ENCODE results near the gene STARD4.
A peak's percentile ranks its signal among the peaks of the same experiment; 100 is the strongest.

Gene STARD4, protein sequence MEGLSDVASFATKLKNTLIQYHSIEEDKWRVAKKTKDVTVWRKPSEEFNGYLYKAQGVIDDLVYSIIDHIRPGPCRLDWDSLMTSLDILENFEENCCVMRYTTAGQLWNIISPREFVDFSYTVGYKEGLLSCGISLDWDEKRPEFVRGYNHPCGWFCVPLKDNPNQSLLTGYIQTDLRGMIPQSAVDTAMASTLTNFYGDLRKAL

DNA sequence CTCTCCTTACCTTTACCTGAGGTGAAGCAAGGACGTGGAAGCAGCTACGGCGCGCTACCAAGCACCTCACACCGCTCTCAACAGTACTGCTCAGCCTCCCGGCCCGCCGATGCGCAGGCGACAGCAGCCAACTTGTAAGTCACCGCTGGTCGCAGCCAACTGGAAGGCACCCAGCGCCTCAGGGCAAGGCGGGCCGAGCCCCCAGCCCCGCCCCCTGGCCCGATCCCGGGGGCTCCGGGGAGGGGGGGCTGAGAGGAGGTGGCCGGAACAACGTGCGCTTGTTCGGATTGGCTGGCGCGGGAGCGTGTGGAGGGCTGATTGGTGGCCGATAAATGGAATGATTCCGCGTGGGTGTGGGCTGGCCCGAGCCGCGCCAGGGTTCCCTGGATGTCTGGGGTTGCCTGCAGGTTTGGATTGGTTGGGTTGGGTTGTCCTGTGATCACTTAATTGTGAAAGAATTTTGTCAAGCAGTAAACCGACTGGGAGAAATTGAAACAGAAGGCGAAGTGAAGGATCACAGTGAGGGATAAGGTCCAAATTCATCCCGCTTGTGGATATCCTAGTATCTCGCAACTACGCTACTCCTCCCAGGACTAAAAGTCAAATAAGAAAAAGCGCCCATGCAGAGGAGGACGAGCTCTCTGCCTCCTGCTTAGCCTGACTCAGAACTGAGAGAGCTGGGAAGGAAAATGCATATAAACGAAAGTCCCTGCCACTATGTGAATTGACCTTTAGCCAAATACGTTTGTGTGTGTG, at the start of gene STARD4:
TSS of gene STARD4 (minus strand) at position 161 of the 756 bp plus-strand sequence. CDS start 5,102 bp downstream, outside the sequence.
- peak; percentile 94 to 96 for DNase-seq

DNA sequence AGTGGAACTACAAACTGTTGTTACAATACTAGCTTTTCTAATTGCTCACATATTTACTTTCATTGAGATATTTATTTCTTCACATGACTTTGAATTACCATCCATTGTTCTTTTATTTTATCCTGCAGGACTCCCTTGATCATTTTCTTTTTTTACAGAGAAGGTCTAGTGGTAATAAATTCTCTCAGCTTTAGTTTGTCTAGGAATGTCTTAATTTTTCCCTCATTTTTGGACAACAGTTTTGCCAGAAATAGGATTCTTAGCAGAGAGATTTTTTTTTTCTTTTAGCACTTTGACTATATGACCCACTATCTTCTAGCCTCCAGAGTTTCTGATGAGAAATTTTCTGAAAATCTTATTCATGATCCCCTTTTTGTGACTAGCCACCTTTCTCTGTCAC, 47.3 kb upstream of the STARD4 start:
- DNase-seq = no peak

DNA sequence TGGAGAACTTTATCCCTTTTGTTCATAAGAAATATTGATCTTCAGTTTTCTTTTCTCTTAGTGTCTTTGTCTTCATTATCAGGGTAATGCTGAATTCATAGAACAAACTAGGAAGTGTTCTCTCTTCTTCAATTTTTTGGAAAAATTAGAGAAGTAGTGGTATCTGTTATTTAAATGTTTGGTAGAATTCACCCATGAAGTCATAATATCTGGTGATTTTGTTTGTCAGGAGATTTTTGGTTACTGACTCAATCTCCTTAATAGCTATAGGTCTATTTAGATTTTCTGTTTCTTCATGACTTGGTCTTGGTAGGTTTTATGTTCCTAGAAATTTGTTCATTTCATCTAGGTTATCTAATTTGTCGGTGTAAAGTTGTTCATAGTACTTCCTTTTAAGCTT, 45.4 kb upstream of the STARD4 start:
- DNase-seq = no peak

DNA sequence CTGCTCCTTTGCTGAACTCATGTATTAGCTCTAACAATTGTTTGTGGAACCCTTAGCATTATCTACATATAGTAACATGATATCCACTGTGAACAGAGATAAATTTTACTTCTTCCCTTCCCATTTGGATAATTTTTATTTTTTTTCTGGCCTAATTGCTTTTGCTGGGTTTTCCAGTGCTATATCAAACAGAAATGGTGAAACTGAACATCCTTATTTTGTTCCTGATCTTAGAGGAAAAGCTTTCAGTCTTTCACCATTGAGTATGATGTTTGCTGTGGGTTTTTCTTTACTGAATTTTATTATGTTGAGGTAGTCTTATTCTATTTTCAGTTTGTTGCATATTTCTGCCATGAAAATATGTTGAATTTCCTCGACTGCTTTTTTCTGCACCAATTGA, 44.8 kb upstream of the STARD4 start:
- DNase-seq = no peak

DNA sequence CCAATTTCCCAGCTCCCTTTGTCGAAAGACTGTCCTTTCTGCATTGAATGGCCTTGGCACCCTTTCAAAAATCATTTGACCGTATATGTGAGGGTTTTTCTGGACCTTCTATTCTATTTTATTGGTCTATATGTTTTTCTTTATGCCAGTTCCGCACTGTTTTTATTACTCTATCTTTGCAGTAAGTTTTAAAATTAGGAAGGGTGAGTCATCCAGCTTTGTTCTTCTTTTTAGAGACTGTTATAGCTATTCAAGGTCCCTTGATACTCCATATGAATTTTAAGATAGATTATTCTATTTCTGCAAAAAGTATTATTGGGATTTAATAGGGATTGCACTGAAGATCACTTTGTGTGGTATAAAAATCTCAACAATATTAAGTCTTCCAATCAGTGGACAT, 44.2 kb upstream of the STARD4 start:
- DNase-seq = no peak

DNA sequence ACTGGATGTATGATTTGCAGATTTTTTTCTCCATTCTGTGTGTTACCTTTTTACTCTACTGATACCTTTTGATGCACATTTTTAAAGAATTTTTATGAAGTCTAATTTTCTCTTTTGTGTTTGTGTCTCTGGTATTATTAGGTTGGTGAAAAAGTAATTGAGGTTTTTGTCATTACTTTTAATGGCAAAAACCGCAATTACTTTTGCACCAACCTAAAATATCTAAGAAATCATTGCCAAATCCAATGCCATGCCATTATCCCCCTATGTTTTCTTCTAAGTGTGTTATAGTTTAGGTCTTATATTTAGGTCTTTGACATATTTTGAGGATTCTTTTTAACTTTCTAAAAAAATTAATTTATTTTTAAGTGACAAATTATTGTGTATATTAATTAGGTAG, 43.4 kb upstream of the STARD4 start:
- DNase-seq = no peak

DNA sequence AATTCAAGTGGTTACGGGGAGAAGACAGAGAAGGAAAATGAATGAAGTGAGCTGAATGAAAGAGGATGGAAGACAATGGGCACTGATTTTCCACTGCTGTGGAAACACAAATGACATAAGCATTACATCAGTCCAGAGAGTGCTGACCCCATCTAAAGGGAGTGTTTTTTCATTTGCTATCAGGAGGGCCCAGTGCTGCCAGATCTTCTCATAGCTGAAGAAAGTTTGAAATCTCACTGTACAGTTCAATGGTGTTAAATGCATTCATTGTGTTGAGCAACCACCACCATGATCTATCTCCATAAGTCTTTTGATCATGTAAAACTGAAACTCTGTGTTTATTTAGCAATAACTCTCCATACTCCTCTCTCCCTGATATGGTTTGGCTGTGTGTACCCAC, 41.5 kb upstream of the STARD4 start:
- no peak for DNase-seq

DNA sequence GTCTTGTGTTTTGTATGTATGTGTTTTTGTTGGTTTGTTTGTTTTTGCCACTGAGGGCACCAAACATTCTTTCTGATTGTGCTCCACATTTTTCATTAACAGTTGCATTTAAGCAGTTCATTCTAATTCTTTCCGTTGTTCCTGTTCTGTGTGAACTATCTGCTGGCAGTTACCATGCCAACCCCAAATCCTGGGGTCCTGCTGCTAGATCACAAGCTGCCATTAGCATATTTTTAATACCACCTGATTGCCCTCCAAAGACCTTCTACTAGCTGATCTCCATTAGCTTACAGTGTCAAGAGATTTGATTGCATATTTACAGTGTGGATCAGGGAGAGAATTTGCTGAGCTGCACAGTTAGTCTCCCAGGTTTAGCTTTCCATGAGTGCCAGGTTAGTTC, 40.6 kb upstream of the STARD4 start:
- no peak for DNase-seq

DNA sequence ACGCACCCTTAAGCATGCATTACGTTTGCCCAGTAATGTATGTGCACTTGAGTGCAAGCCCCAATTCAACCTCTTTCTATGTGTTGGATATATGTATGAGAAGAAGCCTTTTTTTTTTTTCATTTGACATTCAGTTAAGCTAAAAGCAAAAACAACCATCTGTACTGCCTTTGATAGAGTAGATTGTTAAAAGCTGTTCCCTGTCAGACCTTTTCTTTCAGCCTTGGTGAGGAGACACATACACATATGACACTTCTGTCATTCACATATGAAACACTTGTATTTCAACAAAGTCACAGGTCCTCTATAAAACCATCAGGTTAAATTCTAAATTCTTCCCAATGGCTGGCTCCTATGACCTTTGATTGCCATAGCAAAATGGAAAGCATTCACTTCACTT, 40.2 kb upstream of the STARD4 start:
- DNase-seq = no peak

DNA sequence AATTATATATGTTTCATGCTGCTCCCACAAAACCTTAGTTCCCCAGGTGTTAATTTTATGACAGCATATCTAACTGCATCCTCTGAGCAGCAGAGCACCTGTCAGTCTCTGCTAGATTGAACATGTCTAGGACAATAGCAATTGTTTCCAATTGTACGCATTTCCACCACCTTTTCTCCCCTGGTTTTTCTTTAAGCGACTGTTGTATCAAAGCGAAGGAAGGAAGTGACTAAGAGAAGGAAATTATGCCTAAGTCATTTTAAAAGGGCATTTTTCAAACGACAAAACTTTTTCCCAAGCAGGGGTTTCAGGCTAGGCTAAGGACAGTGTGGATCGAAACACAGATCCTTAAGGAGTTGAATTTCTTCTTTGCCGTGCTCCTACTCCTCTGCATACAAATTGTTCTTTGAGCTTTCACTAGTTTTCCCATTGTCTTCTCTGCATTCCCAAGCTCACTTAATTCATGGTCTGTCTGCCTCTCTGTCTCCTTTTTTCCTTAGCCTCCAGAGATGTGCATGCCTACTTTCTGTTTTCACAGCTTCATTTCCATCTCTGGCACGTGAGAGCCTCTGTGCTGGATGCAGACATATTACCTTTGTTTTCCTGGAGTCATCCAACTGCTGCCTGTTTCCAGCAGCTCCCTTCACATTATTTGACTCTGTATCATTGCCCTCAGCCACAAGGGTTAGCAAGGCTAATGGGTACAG, 39.4 kb upstream of the STARD4 start:
- DNase-seq = no peak

DNA sequence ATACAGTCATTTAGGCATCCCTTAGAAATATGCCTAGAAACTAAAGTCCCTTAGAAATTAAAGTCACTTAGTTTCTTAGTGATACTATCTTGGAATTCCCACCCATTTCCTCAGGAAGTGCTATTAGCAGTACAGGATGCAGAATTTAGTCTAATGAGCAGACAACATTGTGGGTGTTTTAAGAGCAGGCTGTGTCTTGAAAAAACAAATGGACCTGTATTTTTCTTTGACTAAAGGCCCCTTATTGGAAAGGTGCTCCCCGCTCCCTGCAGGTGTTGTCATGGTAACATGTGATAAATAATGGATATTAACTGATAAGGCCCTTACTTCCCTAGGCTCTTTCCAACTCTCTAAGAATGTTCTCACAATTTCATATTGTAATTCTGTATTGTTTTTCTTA, 38.8 kb upstream of the STARD4 start:
- no peak for DNase-seq

DNA sequence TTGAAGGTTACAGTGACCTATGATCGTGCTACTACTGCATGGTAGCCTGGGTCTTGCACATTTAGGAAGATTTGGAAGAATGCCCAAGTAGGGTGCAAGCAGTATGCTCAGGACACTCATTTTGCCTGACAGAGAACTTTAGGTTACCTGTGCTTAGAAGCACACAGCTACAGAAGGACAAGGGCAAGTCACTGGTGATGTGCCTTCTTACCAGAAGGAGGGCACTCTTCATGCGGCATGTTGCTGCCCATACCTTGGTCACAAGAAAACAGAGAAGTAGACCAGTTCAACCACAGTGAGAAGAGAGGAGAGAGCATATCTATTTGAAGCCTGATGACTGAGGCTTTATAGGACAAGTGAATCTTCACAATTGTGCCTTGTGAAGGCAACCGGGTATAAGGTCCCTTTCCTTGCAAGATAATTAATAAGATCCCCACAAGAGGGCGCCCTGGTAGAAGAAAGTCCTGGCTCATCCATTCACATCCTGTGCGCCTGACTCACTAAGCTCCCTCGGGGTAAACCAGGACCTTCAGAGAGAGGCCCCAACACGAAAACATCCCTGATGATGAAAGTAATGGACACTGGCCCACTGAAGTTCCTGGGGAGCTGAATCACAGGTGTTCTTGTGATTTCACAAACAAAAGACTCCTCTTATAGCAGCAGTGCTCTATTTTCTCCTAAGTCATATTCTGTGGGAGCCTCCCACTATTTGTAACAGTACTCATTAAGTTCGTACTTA, 38.1 kb upstream of the STARD4 start:
- peak; percentile 66 to 76 for DNase-seq

DNA sequence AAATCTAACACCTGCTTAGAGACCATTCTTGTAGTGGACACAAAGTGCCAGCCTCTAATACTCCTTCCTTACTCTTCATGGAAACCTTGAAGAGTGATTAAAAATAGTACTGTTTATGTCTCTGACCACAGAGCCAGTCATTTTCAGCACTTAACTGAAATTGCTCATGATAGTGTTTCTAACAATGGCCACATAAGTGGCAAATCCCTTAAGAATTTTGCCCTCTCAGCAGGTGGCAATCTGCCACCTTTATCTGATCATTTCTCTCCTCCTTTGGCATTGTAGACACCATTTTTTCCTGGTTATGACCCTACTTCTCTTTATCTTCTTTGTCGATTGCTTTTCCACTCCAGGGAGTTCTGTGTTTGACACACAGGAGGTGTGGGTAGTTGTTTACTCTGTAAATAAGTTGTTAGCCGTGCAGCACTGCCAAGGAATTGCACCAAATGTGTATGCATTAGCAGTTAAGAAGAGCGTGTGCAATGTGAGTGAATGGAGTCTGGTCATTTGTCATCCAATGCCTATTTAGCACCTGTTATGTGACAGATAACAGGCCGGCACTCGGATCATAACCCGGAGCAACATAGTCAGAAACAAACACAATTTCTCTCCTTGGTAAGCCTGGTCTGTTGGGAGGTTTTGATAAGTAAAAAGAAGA, 36.8 kb upstream of the STARD4 start:
- DNase-seq = no peak

DNA sequence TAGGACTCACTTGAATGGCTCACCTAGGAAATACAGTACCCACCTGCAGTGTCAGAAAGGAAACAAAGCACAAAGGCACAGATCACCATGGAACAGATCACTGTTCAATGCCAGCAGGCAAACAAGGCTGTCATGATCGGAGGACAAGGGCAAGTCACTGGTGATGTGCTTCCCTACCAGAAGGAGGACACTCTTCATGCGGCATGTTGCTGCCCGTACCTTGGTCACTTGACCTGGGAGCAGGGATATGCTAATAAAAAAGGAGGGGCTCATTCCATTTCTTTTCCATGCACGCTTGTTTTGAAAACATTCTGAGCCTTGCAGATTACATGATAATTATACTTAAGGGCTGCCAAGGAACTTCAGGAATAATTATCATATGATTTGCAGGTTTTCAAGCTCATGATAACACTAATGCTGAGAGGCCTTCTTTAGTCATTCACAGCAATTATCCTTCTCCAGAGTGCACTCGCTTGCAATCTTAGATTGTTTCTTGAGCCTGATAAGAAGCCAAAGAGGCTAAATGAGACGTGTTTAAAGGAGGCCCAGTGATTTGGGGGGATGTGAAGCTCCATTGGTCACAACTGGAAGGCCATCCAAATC, 36.1 kb upstream of the STARD4 start:
- no peak for DNase-seq

DNA sequence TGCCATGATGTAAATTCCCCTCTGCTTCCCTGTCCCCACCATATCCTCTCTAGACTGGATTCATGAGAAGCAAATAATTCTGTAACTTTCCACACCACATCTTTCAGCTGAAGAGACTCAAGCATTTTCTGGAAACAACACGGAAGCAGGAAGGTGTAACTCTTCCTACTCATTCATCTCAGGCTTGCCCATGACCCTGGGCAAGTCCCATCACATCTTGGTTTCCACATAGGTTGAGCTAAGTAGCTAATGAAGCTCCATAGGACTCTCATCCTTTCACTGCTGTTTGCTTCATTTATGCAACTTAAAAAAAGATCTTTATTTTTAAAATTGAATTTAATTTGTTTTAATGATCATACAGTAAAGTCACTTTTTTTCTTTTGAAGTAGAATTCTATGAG, 32.7 kb upstream of the STARD4 start:
- no peak for DNase-seq

DNA sequence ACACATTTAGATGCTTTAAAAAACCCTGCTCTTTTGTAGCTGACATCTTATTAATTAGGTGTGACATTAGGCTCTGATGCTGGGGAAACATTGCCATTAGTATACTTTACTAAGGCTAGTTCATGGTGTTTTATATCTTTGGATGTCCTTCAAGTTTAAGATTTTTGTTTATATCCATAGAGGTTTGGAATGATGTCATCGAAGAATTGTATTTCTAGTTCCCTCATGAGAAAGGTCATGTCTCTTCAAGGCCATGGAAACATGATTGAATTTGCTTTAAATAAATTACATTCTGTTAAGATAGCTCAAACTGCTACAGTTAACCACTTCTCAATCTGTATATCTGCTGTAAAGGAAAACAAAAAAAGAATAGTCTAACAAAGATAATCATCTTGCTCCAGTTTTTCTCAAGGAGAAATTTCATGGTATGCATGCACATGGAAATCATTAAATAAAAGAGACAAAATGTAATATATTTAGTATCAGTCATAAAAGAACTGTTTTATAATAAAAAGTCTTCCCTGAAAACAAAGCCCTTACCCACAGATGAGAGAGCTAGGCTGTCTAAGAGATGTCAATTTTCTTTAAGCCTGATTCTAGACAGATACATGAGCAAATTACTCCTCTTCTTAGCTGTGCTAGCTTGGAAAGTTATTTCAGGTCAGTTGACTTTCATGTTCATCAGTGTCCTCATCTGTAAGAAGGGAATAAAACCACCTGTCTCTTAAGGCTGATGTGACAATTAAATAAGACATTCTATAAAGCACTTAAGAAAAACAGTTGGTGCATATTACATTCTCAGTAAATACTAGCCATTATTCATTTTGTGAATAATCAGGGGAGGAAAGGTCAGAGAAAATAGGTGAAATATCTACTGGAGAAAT, 25.0 kb upstream of the STARD4 start:
- DNase-seq = no peak

DNA sequence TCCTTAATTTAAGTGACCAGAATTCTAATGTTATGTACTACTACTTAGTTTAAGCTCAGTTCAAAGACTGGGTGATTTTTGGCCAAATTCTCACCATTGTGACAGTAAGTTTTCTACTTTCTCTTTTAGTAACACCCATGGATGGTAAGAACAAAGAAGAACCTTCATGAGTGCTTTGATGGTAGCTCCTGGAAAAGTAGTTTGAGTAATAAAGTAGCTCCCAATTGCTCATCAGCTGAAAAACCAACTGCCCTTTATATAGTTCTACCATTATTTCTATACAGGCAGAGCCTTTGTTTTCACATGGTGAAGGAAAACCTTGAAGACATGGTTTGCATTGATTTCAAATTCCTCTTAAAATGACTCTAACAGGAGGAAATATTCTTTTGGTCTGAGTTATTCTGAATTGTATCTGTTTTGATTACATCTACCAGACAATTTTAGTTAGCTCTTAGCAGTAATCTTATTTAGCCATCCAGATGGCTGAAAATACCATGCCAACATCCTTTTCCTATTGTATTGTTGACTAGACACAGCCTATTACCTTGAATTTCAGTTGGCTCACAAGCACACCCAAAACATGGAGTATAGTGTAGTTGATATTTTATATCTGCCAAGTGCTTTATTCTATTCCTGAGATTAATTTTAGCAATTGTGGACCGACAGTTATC, 23.7 kb upstream of the STARD4 start:
- DNase-seq = no peak

DNA sequence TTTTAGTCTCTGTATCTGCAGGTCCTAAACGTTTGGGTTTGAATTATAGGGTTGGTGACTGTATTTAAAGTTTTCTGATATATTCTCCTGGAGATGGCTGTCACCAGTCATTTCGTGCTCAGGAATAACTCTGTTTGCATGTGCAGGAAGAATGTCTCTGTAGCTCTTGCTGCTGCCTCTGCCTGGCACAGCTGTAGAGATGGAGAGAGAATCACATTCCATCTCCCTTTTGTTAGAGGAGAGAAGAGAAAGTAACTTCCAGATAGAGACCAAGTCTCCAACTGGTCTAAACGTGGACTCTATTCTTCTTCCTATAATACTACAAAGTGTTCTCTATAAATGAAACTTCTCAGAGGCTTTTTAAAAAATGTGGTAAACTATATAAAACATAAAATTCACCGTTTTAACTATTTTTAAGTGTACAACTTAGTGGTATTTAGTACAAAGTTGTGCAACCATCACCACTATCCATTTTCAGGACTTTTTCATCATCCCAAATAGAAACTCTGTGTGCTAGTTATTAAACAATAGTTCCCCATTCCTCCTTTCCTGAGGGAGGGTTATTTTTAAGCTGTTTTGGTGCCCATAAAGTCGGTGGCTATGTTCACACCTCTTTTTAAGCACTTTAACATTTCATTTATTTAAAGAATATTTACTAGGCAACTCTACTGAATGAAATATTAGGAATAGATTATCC, 20.7 kb upstream of the STARD4 start:
- no peak for DNase-seq

DNA sequence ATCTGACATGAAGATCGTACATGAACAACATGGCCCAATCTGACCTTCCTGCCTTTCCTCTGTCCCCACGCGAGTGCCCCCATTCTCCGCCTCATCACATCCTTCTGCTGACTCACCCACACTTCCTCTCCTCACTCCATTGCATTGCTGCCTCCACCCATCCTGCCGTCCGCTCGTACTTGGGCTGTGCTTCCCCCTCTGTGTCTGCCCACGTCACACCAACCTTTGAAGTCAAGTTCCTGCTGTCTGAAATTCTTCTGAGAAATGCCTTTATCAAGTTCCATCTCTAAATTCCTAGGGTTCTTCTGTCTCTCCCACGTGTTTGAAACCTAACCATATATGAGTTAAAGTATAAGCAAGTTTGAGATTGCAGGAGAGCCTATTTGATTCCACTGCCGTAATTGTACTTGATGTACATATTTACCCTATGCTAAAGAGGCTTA, 18.0 kb upstream of the STARD4 start:
- DNase-seq = peak; percentile 92 to 93

DNA sequence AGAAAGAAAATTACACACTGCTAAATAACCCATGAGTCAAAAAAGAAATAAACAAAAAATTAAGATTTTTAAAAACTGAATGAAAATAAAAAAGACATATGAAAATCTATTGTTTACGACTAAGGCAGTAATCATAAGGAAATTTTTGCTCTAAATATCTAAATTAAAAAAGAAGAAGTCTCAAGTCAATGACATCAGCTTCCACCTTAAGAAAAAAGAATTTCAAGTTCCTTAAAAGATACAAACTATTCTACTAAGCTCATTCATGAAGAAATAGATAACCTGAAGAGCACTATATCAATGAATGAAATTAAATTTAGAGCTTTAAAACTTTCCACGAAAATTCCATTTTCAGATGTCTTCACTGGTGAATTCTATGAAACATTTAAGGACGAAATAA, 15.7 kb upstream of the STARD4 start:
- no peak for DNase-seq
